ENCODE data around the gene FASN. TPM values are rescaled to one million over a fixed set of nuclear protein-coding genes. Genes with fewer than 3 reads are reported as not detected.

FASN gene
- total RNA-seq, 1 donor from 2014 or later: 439 TPM

DNA sequence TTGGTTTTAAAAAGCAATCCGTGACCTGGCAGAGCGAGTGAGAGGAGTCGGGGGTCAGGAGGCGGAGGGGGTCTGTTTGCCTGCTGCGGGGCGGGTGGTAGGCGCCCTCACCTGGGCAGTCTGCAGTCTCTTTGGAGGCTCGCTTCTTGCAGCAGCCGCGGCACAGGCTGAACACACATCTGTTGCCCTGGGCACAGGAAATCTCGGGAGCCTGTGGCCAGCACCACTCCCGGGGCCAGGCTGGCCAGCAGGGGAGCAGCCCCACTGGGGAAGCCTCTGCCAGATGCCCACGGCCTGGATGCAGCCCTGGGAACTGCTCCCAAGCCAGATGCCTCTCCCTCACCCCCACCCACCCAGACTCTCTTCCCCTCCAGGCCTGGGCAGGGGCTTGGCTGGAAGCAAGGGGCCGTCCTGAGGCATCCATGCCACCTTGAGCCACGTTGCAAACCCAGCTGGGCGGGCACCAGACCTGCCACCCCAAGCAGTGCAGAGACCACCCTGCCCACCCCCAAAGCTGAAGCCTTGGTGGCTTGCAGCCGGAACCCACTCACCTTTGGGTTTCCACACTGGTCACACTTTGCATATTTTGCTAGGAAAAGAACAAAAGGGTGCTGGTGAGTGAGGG lies 39.7 kb downstream of the FASN start:
- no peak for DNase-seq
- Mint-ChIP-seq H3K4me1 (ENCODE audit: low read depth, unreplicated experiment) (no peaks in the 10 kb centered on the region), H3K27ac (ENCODE audit: unreplicated experiment) (no peak overlapping the region), H3K4me3 (ENCODE audit: unreplicated experiment) (no peak overlapping the region), H3K9me3 (ENCODE audit: unreplicated experiment) (no peaks in the 10 kb centered on the region), H3K36me3 (ENCODE audit: unreplicated experiment) (no peaks in the 10 kb centered on the region), H3K27me3 (ENCODE audit: unreplicated experiment) (no peaks in the 10 kb centered on the region)
- TF ChIP-seq, protein P1, sequence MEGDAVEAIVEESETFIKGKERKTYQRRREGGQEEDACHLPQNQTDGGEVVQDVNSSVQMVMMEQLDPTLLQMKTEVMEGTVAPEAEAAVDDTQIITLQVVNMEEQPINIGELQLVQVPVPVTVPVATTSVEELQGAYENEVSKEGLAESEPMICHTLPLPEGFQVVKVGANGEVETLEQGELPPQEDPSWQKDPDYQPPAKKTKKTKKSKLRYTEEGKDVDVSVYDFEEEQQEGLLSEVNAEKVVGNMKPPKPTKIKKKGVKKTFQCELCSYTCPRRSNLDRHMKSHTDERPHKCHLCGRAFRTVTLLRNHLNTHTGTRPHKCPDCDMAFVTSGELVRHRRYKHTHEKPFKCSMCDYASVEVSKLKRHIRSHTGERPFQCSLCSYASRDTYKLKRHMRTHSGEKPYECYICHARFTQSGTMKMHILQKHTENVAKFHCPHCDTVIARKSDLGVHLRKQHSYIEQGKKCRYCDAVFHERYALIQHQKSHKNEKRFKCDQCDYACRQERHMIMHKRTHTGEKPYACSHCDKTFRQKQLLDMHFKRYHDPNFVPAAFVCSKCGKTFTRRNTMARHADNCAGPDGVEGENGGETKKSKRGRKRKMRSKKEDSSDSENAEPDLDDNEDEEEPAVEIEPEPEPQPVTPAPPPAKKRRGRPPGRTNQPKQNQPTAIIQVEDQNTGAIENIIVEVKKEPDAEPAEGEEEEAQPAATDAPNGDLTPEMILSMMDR (IDR thresholded peaks at IDR 0.05; ENCODE audit: partially characterized antibody, unreplicated experiment): no peak

DNA sequence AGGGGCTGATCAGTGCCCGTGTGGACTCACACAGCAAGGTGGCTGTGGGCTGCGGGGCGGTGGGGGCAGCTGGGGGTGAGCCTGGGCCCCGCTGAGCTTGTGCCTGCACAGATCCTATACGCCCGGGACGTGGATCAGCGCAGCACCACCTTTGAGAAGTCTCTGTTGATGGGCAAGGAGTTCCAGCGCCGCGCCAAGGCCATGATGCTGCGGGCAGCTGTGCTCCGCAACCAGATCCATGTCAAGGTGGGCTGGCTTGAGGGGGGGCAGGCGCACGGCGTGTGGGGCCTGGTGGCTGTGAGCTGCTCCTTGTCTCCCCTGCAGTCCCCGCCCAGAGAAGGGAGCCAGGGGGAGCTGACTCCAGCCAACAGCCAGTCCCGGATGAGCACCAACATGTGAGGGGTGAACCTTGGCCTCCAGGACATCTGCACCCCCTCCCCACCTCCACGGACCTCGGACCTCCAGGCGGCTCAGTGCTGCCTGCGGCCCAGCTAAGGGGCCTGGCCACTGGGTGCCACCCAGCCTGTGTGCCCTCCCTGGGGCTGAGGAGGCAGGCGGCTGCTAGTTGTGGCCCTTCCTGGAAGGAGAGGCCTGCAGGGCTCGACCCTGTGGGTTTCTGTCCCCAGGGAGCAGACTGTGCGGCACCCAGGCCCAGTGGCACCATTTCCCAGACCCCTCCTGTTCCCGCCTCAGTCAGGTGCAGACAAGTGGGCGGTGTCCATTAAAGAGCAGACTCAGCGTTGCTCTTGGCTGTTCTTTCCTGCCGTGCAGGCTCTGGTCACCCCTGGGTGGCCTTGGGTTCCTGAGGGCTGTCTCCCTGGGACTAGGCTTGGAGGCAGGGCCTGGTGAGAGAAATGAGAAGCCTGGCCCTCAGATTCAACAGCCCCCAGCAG lies 41.1 kb downstream of the FASN start:
- TF ChIP-seq, protein P1 (IDR thresholded peaks at IDR 0.05; ENCODE audit: partially characterized antibody, unreplicated experiment): no peak
- H3K36me3 Mint-ChIP-seq (ENCODE audit: unreplicated experiment): no peaks in the 10 kb centered on the region

DNA sequence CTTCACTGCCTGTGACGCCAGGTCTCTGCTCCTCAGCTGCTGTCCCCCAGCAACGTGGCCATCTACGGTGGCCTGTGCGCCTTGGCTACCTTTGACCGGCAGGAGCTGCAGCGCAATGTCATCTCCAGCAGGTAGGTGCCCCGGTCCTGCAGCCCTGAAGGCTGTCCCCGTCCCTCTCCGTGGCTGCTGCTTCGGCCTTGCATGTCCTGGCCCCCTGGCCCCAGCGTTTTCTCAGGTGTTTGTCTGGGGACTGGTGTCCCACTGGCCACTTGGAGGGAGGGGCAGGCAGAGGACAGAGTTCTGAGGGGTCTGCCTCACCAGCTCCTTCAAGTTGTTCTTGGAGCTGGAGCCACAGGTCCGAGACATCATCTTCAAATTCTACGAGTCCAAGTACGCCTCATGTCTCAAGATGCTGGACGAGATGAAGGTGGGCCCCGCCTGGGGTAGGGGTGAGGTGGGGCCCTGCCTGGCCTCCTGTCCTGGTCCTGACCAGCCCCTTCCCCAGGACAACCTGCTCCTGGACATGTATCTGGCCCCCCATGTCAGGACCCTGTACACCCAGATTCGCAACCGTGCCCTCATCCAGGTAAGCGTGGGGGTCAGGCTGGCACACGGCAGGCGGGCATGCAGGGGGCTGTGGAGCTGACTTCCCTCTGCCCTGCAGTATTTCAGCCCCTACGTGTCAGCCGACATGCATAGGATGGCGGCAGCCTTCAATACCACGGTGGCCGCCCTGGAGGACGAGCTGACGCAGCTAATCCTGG lies 41.9 kb downstream of the FASN start:
- Mint-ChIP-seq H3K27me3 (ENCODE audit: unreplicated experiment) (no peaks in the 10 kb centered on the region), H3K4me1 (ENCODE audit: low read depth, unreplicated experiment) (no peaks in the 10 kb centered on the region), H3K9me3 (ENCODE audit: unreplicated experiment) (no peaks in the 10 kb centered on the region), H3K36me3 (ENCODE audit: unreplicated experiment) (no peaks in the 10 kb centered on the region), H3K27ac (ENCODE audit: unreplicated experiment) (no peak overlapping the region), H3K4me3 (ENCODE audit: unreplicated experiment) (no peak overlapping the region)
- DNase-seq: no peak
- TF ChIP-seq, protein P1 (IDR thresholded peaks at IDR 0.05; ENCODE audit: partially characterized antibody, unreplicated experiment): no peak

More for the DNA sequence above, 41.1 kb downstream of the FASN start:
- H3K27ac Mint-ChIP-seq (ENCODE audit: unreplicated experiment): no peak overlapping the region
- no peak overlapping the region for H3K4me3 Mint-ChIP-seq (ENCODE audit: unreplicated experiment)
- no peak for DNase-seq
- H3K4me1 Mint-ChIP-seq (ENCODE audit: low read depth, unreplicated experiment): no peaks in the 10 kb centered on the region
- H3K9me3 Mint-ChIP-seq (ENCODE audit: unreplicated experiment): no peaks in the 10 kb centered on the region
- H3K27me3 Mint-ChIP-seq (ENCODE audit: unreplicated experiment): no peaks in the 10 kb centered on the region

DNA sequence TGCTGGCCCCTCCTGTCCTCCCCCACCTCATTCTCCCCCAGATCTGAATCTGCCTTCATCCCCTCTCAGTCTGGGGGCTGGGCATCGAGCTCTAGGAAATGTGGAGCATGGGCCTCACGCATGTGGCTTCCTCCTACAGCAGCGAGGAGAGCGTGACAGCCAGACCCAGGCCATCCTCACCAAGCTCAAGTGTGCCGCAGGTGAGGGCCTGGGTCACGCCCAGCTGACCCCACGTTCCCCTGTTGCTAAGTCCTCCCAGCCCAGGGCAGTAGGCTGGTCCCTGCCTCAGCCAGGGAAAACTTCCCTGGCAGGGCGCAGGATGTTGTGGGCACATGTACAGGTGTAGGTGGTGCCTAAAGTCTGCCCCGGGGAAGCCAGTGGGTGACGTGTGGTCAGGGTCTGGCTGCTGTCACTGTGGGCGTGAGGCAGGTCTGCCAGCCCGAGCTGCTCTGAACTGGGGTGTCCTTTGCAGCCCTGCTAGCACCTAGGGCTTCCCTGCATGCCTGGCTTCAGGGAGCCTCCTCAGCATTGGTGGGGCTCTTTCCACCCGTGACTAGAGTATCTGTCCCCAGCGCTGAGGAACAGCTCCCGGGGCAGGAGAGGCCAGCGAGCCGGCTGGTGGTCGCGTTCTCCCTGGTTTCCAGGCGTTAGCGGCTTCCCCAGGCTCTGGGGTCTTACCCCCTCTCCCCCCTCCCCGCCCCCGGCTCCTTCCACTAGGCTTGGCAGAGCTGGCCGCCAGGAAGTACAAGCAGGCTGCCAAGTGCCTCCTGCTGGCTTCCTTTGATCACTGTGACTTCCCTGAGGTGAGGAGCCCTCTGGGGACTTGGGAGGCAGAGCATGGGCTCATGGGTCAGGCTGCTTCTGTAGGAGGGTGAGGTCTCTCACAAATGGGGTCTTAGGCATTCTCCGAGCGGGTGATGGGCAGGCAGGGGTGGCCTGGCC lies 42.7 kb downstream of the FASN start:
- TF ChIP-seq, protein P1 (IDR thresholded peaks at IDR 0.05; ENCODE audit: partially characterized antibody, unreplicated experiment): no peak
- H3K4me1 Mint-ChIP-seq (ENCODE audit: low read depth, unreplicated experiment): no peaks in the 10 kb centered on the region
- H3K27me3 Mint-ChIP-seq (ENCODE audit: unreplicated experiment): no peaks in the 10 kb centered on the region
- no peaks in the 10 kb centered on the region for H3K36me3 Mint-ChIP-seq (ENCODE audit: unreplicated experiment)
- no peaks in the 10 kb centered on the region for H3K9me3 Mint-ChIP-seq (ENCODE audit: unreplicated experiment)
- no peak for DNase-seq
- H3K4me3 Mint-ChIP-seq (ENCODE audit: unreplicated experiment): no peak overlapping the region
- no peak overlapping the region for H3K27ac Mint-ChIP-seq (ENCODE audit: unreplicated experiment)
